Skeletal muscle tissue (tissue), 4 donors: ENCODE data around the gene IL16. TPM values are rescaled to one million over a fixed set of nuclear protein-coding genes. Genes with fewer than 3 reads are reported as not detected.
"Not testable (repeated sequence)": the region's sequence is repeated elsewhere in the genome, so short reads cannot be mapped to it uniquely, and the experiment has no call there.

Experiments
- H3K27ac ChIP-seq: one replicate; pipeline ENCODE4 v1.7.0; 2013; ENCODE audit warnings: mild to moderate bottlenecking, low read depth, low read length, inconsistent platforms
- H3K27me3 ChIP-seq, 3 donors: one replicate each; pipeline ENCODE4 v1.7.0; 2013; ENCODE audit warnings: low read length in 3 of 3; ENCODE audit not compliant: control insufficient read depth in 3 of 3, insufficient read depth in 3 of 3
- H3K36me3 ChIP-seq, 3 donors: one replicate each; pipeline ENCODE4 v1.7.0; 2013; ENCODE audit warnings: low read length in 3 of 3; ENCODE audit not compliant: control insufficient read depth in 3 of 3, insufficient read depth in 3 of 3
- H3K4me1 ChIP-seq, 3 donors: one replicate each; pipeline ENCODE4 v1.7.0; 2013; ENCODE audit warnings: low read length in 3 of 3, mild to moderate bottlenecking in 3 of 3; ENCODE audit not compliant: control insufficient read depth in 3 of 3, insufficient read depth in 3 of 3
- H3K4me3 ChIP-seq, 3 donors: one replicate each; pipeline ENCODE4 v1.7.0; 2013; ENCODE audit warnings: low read length in 3 of 3
- H3K9ac ChIP-seq, 3 donors: one replicate each; pipeline ENCODE4 v1.7.0; 2013; ENCODE audit warnings: low read length in 3 of 3, mild to moderate bottlenecking in 3 of 3, moderate library complexity in 2 of 3, low read depth in 1 of 3
- H3K9me3 ChIP-seq, 3 donors: one replicate each; pipeline ENCODE4 v1.7.0; 2013; ENCODE audit warnings: low read length in 3 of 3; ENCODE audit not compliant: control insufficient read depth in 3 of 3
- total RNA-seq: library from RNA; depleted of rRNA; stranded (reverse); fragments of >200 nt; gene quantifications from one replicate; pipeline ENCODE4 v1.2.3, GENCODE V29; 2014
- donor health status: Osteomylitis.

Gene IL16
- total RNA-seq, 1 donor from 2014 or later: 4.7 TPM

GRCh38 chr15:81337241-81337640 lies 140.6 kb downstream of the IL16 start:
- Histone ChIP-seq H3K9me3 (no peaks in the 10 kb centered on the region), H3K4me1 (peaks cover 5 to 12% (median 8%) of the 10 kb centered on the region in 3 donors), H3K27ac (no peak overlapping the region), H3K9ac (peak overlapping the region in 1 of 3 donors; percentile 24), H3K36me3 (no peaks in the 10 kb centered on the region), H3K27me3 (peaks cover 0 to 8% (median 3%) of the 10 kb centered on the region in 3 donors), H3K4me3 (no peak overlapping the region)

- Histone ChIP-seq H3K27ac (no peak overlapping the region), H3K36me3 (no peaks in the 10 kb centered on the region), H3K27me3 (peaks cover 0 to 8% (median 3%) of the 10 kb centered on the region in 3 donors), H3K9me3 (no peaks in the 10 kb centered on the region), H3K4me1 (peaks cover 5 to 12% (median 8%) of the 10 kb centered on the region in 3 donors), H3K9ac (peak overlapping the region in 1 of 3 donors; percentile 24), H3K4me3 (no peak overlapping the region)
Observed at GRCh38 chr15:81337713-81338157, 141.1 kb downstream of the IL16 start.

- Histone ChIP-seq H3K9ac (no peak overlapping the region), H3K27me3 (peaks cover 0 to 8% (median 3%) of the 10 kb centered on the region in 3 donors), H3K4me3 (no peak overlapping the region), H3K9me3 (no peaks in the 10 kb centered on the region), H3K4me1 (peaks cover 5 to 12% (median 8%) of the 10 kb centered on the region in 3 donors), H3K27ac (peak overlapping the region; percentile 34), H3K36me3 (no peaks in the 10 kb centered on the region)
Observed at GRCh38 chr15:81338170-81339007, 141.7 kb downstream of the IL16 start.

GRCh38 chr15:81339321-81339720 lies 142.6 kb downstream of the IL16 start:
- H3K27me3 ChIP-seq: peaks cover 0 to 8% (median 3%) of the 10 kb centered on the region in 3 donors
- H3K9me3 ChIP-seq: no peaks in the 10 kb centered on the region
- no peak overlapping the region for H3K27ac ChIP-seq
- no peaks in the 10 kb centered on the region for H3K36me3 ChIP-seq
- H3K4me3 ChIP-seq: no peak overlapping the region
- peaks cover 5 to 12% (median 8%) of the 10 kb centered on the region in 3 donors for H3K4me1 ChIP-seq
- H3K9ac ChIP-seq: no peak overlapping the region

- Histone ChIP-seq H3K4me1 (peaks cover 5 to 12% (median 8%) of the 10 kb centered on the region in 3 donors), H3K9me3 (no peaks in the 10 kb centered on the region), H3K4me3 (no peak overlapping the region), H3K27me3 (peaks cover 0 to 8% (median 3%) of the 10 kb centered on the region in 3 donors), H3K9ac (no peak overlapping the region), H3K36me3 (no peaks in the 10 kb centered on the region), H3K27ac (no peak overlapping the region)
Observed at GRCh38 chr15:81339851-81340250, 143.2 kb downstream of the IL16 start.

GRCh38 chr15:81341351-81341750 lies 144.7 kb downstream of the IL16 start:
- no peaks in the 10 kb centered on the region for H3K36me3 ChIP-seq

GRCh38 chr15:81343371-81343770 lies 146.7 kb downstream of the IL16 start:
- Histone ChIP-seq H3K4me3 (no peak overlapping the region), H3K9ac (no peak overlapping the region), H3K4me1 (no peaks in the 10 kb centered on the region), H3K36me3 (no peaks in the 10 kb centered on the region), H3K27ac (no peak overlapping the region), H3K9me3 (no peaks in the 10 kb centered on the region), H3K27me3 (peaks cover 0 to 5% (median 3%) of the 10 kb centered on the region in 3 donors)

More at GRCh38 chr15:81341351-81341750, 144.7 kb downstream of the IL16 start:
- Histone ChIP-seq H3K4me3 (no peak overlapping the region), H3K27me3 (peaks cover 0 to 8% (median 3%) of the 10 kb centered on the region in 3 donors), H3K4me1 (peaks cover 5 to 12% (median 8%) of the 10 kb centered on the region in 3 donors), H3K9me3 (no peaks in the 10 kb centered on the region), H3K9ac (no peak overlapping the region), H3K27ac (no peak overlapping the region)

- H3K9ac ChIP-seq: no peak overlapping the region
- H3K36me3 ChIP-seq: no peaks in the 10 kb centered on the region
- no peaks in the 10 kb centered on the region for H3K9me3 ChIP-seq
- H3K4me1 ChIP-seq: no peaks in the 10 kb centered on the region
- H3K4me3 ChIP-seq: no peak overlapping the region
- H3K27me3 ChIP-seq: no peaks in the 10 kb centered on the region
- no peak overlapping the region for H3K27ac ChIP-seq
Observed at GRCh38 chr15:81346611-81347010, 149.9 kb downstream of the IL16 start.

- Histone ChIP-seq H3K9me3 (no peaks in the 10 kb centered on the region), H3K36me3 (no peaks in the 10 kb centered on the region), H3K4me1 (no peaks in the 10 kb centered on the region), H3K27me3 (no peaks in the 10 kb centered on the region), H3K4me3 (no peak overlapping the region), H3K9ac (no peak overlapping the region), H3K27ac (no peak overlapping the region)
Observed at GRCh38 chr15:81347910-81348309, 151.2 kb downstream of the IL16 start.

- H3K27me3 ChIP-seq, H3K9me3 ChIP-seq, H3K9ac ChIP-seq, H3K4me1 ChIP-seq, H3K27ac ChIP-seq, H3K36me3 ChIP-seq, H3K4me3 ChIP-seq: not testable (repeated sequence)
Observed at GRCh38 chr15:81348691-81349090, 152.0 kb downstream of the IL16 start.
